HuH-7 (cell line): ENCODE results near the gene ESYT2.
"Not testable (repeated sequence)": the region's sequence is repeated elsewhere in the genome, so short reads cannot be mapped to it uniquely, and the experiment has no call there.

Experiments used
- DNase-seq: peaks from one replicate; pipeline ENCODE4 v3.0.0; 2011; ENCODE audit warnings: low spot score

The ESYT2 gene

GRCh38 chr7:158723714-158724385 lies 105.5 kb downstream of the ESYT2 start:
- no peak for DNase-seq

- no peak for DNase-seq
Measured at GRCh38 chr7:158723266-158723665, 106.0 kb downstream of the ESYT2 start.

GRCh38 chr7:158722574-158723237 lies 106.6 kb downstream of the ESYT2 start:
- DNase-seq, result no peak

GRCh38 chr7:158720112-158720511 lies 109.2 kb downstream of the ESYT2 start:
- no peak for DNase-seq

- DNase-seq, result no peak
Measured at GRCh38 chr7:158716802-158717201, 112.5 kb downstream of the ESYT2 start.

- no peak for DNase-seq
Measured at GRCh38 chr7:158710651-158711102, 118.6 kb downstream of the ESYT2 start.

GRCh38 chr7:158707610-158708009 lies 121.7 kb downstream of the ESYT2 start:
- DNase-seq, result no peak

GRCh38 chr7:158706710-158707590 lies 122.4 kb downstream of the ESYT2 start:
- DNase-seq, result no peak

- DNase-seq, result no peak
Measured at GRCh38 chr7:158706273-158706704, 123.0 kb downstream of the ESYT2 start.

GRCh38 chr7:158705234-158705850 lies 124.0 kb downstream of the ESYT2 start:
- no peak for DNase-seq

GRCh38 chr7:158704524-158705233 lies 124.6 kb downstream of the ESYT2 start, which contains the start of gene NCAPG2:
Gene NCAPG2 (minus strand): TSS chr7:158704804. CDS start chr7:158701899, 2,905 bp downstream.
- peak; percentile 93 for DNase-seq

- DNase-seq, result not testable (repeated sequence)
Measured at GRCh38 chr7:158703679-158704523, 125.4 kb downstream of the ESYT2 start.

- no peak for DNase-seq
Measured at GRCh38 chr7:158702944-158703343, 126.4 kb downstream of the ESYT2 start.

GRCh38 chr7:158702196-158702595 lies 127.1 kb downstream of the ESYT2 start:
- DNase-seq, result no peak

- DNase-seq, result no peak
Measured at GRCh38 chr7:158700008-158700407, 129.3 kb downstream of the ESYT2 start.

- DNase-seq, result no peak
Measured at GRCh38 chr7:158699341-158699740, 130.0 kb downstream of the ESYT2 start.

- DNase-seq, result no peak
Measured at GRCh38 chr7:158698657-158699195, 130.6 kb downstream of the ESYT2 start.

- not testable (repeated sequence) for DNase-seq
Measured at GRCh38 chr7:158697597-158697996, 131.7 kb downstream of the ESYT2 start.

GRCh38 chr7:158695726-158696452 lies 133.4 kb downstream of the ESYT2 start:
- DNase-seq, result no peak
